Measurements from ENCODE around the gene RASGEF1C.
"Not testable (repeated sequence)": the region's sequence is repeated elsewhere in the genome, so short reads cannot be mapped to it uniquely, and the experiment has no call there.

RASGEF1C gene

GRCh38 chr5:180129291-180130190, 79.5 kb downstream of the RASGEF1C start:
- no peak overlapping the region for H3K4me3 Mint-ChIP-seq
- H3K36me3 Mint-ChIP-seq (ENCODE audit: insufficient read depth) = no peaks in the 10 kb centered on the region
- ATAC-seq (replicated peaks) (no peak), DNase-seq (no peak)
- peaks cover 11 to 20% of the 10 kb centered on the region in 2 donors for H3K27me3 Mint-ChIP-seq
- no peak overlapping the region for H3K27ac Mint-ChIP-seq
- no peaks in the 10 kb centered on the region for H3K4me1 Mint-ChIP-seq (ENCODE audit: low read depth in 2 of 2)
- H3K9me3 Mint-ChIP-seq = no peaks in the 10 kb centered on the region

- no peak for ATAC-seq (replicated peaks)
- Mint-ChIP-seq H3K27ac (no peak overlapping the region), H3K27me3 (peaks cover 11 to 26% of the 10 kb centered on the region in 2 donors), H3K4me1 (ENCODE audit: low read depth in 2 of 2) (no peaks in the 10 kb centered on the region), H3K9me3 (no peaks in the 10 kb centered on the region), H3K4me3 (no peak overlapping the region), H3K36me3 (ENCODE audit: insufficient read depth) (no peaks in the 10 kb centered on the region)
- DNase-seq = no peak
Observed at GRCh38 chr5:180128671-180129261, 80.2 kb downstream of the RASGEF1C start.

- DNase-seq (no peak), ATAC-seq (replicated peaks) (no peak)
- Mint-ChIP-seq H3K4me3 (no peak overlapping the region), H3K36me3 (ENCODE audit: insufficient read depth) (no peaks in the 10 kb centered on the region), H3K27me3 (peaks cover 11 to 26% of the 10 kb centered on the region in 2 donors), H3K4me1 (ENCODE audit: low read depth in 2 of 2) (no peaks in the 10 kb centered on the region), H3K27ac (no peak overlapping the region), H3K9me3 (no peaks in the 10 kb centered on the region)
Observed at GRCh38 chr5:180127682-180128670, 81.0 kb downstream of the RASGEF1C start.

DNA sequence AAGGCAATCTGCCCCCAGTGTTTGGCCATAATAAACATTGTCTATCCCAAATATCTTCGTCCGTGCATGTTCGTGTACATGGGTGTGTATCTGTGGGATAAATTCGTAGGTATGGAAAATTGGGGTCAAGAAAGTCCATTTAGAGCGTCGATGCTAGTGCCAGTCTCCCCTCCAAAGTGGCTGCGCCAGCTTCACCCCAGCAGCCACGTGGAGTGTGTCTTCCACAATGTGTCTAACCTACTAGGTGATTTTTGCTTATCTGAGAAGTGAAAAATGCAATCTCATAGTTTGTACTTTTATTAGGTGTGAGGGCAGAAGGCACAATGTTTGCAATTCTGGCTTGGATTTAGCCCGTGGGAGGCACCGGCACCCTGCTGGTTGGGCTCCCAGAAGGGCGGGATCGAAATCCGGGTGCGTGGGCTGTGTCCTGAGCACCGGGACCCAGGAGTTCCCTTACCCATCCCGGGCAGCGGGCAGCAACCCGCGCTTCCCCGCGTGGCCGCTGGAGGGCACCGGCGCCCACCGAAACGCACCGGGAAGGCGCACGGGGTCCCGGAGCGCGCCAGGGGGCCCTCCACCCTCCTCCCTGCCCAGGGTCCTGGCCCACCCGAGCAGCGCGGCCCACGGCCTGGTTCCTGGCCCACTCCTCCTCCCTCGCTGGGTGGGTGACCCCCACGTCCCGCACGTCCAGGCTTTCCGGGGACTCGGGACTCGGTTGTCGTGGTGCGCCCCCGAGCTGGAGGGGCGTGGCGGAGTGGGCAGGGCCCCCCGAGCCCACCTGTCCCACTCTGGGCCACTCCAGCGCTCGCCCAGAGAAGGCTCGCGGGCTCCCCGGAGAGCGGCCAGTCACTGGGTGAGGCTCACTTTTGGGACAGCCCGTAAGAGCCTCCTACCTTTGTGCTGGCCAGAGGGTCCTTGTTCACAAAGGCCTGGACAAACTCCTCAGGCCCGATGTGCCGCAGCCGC, 82.0 kb downstream of the RASGEF1C start:
- DNase-seq (peak; percentile 20 to 29 (median 27)), ATAC-seq (replicated peaks) (peak; percentile 32)
- H3K4me3 Mint-ChIP-seq = no peak overlapping the region
- no peak overlapping the region for H3K27ac Mint-ChIP-seq
- peaks cover 11 to 34% of the 10 kb centered on the region in 2 donors for H3K27me3 Mint-ChIP-seq
- H3K36me3 Mint-ChIP-seq (ENCODE audit: insufficient read depth) = no peaks in the 10 kb centered on the region
- no peaks in the 10 kb centered on the region for H3K4me1 Mint-ChIP-seq (ENCODE audit: low read depth in 2 of 2)
- no peaks in the 10 kb centered on the region for H3K9me3 Mint-ChIP-seq

GRCh38 chr5:180126156-180126555, 82.9 kb downstream of the RASGEF1C start:
- ATAC-seq (replicated peaks) = not testable (repeated sequence)

DNA sequence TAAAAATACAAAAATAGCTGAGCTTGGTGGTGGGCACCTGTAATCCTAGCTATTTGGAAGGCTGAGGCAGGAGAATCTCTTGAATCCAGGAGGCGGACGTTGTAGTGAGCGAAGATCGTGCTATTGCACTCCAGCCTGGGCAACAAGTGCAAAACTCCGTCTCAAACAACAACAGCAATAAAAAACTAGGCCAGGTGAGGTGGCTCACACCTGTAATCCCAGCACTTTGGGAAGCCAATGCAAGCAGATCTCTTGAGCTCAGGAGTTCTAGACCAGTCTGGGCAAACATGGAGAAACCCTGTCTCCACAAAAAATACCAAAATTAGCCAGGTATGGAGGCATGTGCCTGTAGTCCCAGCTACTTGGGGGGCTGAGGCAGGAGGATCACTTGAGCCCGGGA, 84.3 kb downstream of the RASGEF1C start:
- H3K36me3 Mint-ChIP-seq (ENCODE audit: insufficient read depth); H3K9me3 Mint-ChIP-seq; H3K4me1 Mint-ChIP-seq (ENCODE audit: low read depth in 2 of 2); H3K4me3 Mint-ChIP-seq; ATAC-seq (replicated peaks); DNase-seq; H3K27ac Mint-ChIP-seq: not testable (repeated sequence)
- peaks cover 16 to 56% of the 10 kb centered on the region in 2 donors for H3K27me3 Mint-ChIP-seq

More at GRCh38 chr5:180126156-180126555, 82.9 kb downstream of the RASGEF1C start:
- peaks cover 16 to 42% of the 10 kb centered on the region in 2 donors for H3K27me3 Mint-ChIP-seq
- peak overlapping the region in 1 of 2 donors; percentile 33 for H3K27ac Mint-ChIP-seq
- not testable (repeated sequence) for H3K9me3 Mint-ChIP-seq; H3K36me3 Mint-ChIP-seq (ENCODE audit: insufficient read depth); H3K4me3 Mint-ChIP-seq; H3K4me1 Mint-ChIP-seq (ENCODE audit: low read depth in 2 of 2); DNase-seq

GRCh38 chr5:180122875-180123274, 86.1 kb downstream of the RASGEF1C start:
- no peaks in the 10 kb centered on the region for H3K9me3 Mint-ChIP-seq
- ATAC-seq (replicated peaks) = no peak
- no peak overlapping the region for H3K4me3 Mint-ChIP-seq
- H3K36me3 Mint-ChIP-seq (ENCODE audit: insufficient read depth) = no peaks in the 10 kb centered on the region
- H3K4me1 Mint-ChIP-seq (ENCODE audit: low read depth in 2 of 2) = no peaks in the 10 kb centered on the region
- peaks cover 16 to 63% of the 10 kb centered on the region in 2 donors for H3K27me3 Mint-ChIP-seq
- DNase-seq = no peak
- H3K27ac Mint-ChIP-seq = no peak overlapping the region

DNA sequence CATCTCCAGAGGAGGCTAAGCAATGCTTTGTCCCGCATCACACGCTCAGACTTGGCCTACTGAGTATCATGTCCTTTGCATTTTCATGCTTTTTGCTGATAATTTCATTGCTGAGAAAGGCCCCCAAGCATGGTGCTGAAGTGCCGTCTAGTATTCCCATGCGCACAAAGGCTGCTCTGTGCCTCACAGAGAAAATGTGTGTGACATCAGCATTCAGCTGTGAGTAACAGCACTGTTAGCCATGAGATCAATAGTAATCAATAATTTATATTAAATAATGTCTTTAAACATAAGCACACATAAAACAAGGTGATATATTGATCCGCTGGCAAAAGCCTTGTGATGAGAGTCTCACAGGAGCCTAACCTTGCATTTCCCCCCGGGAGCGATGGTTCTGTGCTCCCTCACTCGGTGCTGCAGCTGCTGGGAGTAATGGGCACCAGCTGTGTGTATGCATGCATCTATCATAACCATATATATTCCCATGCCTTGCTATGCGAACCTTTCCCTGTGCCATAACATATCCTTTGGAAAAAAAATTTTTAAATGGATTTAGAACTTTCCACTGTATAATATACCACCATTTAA, 87.1 kb downstream of the RASGEF1C start:
- ATAC-seq (replicated peaks) (no peak), DNase-seq (no peak)
- Mint-ChIP-seq H3K36me3 (ENCODE audit: insufficient read depth) (no peaks in the 10 kb centered on the region), H3K27me3 (peaks cover 16 to 68% of the 10 kb centered on the region in 2 donors), H3K4me1 (ENCODE audit: low read depth in 2 of 2) (no peaks in the 10 kb centered on the region), H3K4me3 (no peak overlapping the region), H3K9me3 (no peaks in the 10 kb centered on the region), H3K27ac (no peak overlapping the region)

GRCh38 chr5:180120237-180121101, 88.5 kb downstream of the RASGEF1C start:
- Mint-ChIP-seq H3K4me3 (no peak overlapping the region), H3K4me1 (ENCODE audit: low read depth in 2 of 2) (no peaks in the 10 kb centered on the region), H3K27me3 (peaks cover 9 to 58% of the 10 kb centered on the region in 2 donors), H3K27ac (no peak overlapping the region), H3K9me3 (no peaks in the 10 kb centered on the region), H3K36me3 (ENCODE audit: insufficient read depth) (peaks cover 3% of the 10 kb centered on the region)
- ATAC-seq (replicated peaks) (no peak), DNase-seq (no peak)

GRCh38 chr5:180119903-180120236, 89.1 kb downstream of the RASGEF1C start:
- ATAC-seq (replicated peaks) = no peak
- no peak for DNase-seq
- no peaks in the 10 kb centered on the region for H3K9me3 Mint-ChIP-seq

GRCh38 chr5:180119031-180119902, 89.7 kb downstream of the RASGEF1C start:
- DNase-seq (no peak), ATAC-seq (replicated peaks) (no peak)
- H3K27ac Mint-ChIP-seq = no peak overlapping the region
- no peaks in the 10 kb centered on the region for H3K9me3 Mint-ChIP-seq
- H3K27me3 Mint-ChIP-seq = peaks cover 6 to 46% of the 10 kb centered on the region in 2 donors
- no peak overlapping the region for H3K4me3 Mint-ChIP-seq
- H3K4me1 Mint-ChIP-seq (ENCODE audit: low read depth in 2 of 2) = no peaks in the 10 kb centered on the region
- H3K36me3 Mint-ChIP-seq (ENCODE audit: insufficient read depth) = peaks cover 3% of the 10 kb centered on the region

More at GRCh38 chr5:180119903-180120236, 89.1 kb downstream of the RASGEF1C start:
- H3K4me3 Mint-ChIP-seq = no peak overlapping the region
- peaks cover 6 to 52% of the 10 kb centered on the region in 2 donors for H3K27me3 Mint-ChIP-seq
- H3K27ac Mint-ChIP-seq = no peak overlapping the region
- H3K36me3 Mint-ChIP-seq (ENCODE audit: insufficient read depth) = peaks cover 3% of the 10 kb centered on the region
- no peaks in the 10 kb centered on the region for H3K4me1 Mint-ChIP-seq (ENCODE audit: low read depth in 2 of 2)
